ENCODE data around the gene MAML3. TPM values are rescaled to one million over a fixed set of nuclear protein-coding genes. Genes with fewer than 3 reads are reported as not detected.

MAML3 gene
- total and polyA plus RNA-seq, 3 experiments from 2014 or later = 0.44 to 0.57 (median 0.52) TPM

GRCh38 chr4:140144050-140144449 lies 9.9 kb downstream of the MAML3 start:
- POLR2A ChIA-PET = no interaction called here
- peaks cover 2 to 11% of the 10 kb centered on the region in 2 donors for H3K27me3 Mint-ChIP-seq

GRCh38 chr4:140141210-140141835 lies 12.7 kb downstream of the MAML3 start:
- H3K4me1 Mint-ChIP-seq = no peaks in the 10 kb centered on the region
- Histone ChIP-seq H3K36me3 (ENCODE audit: insufficient read depth, low read length) (no peaks in the 10 kb centered on the region), H3K9me3 (ENCODE audit: low read length) (no peaks in the 10 kb centered on the region), H3K4me3 (ENCODE audit: low read length) (no peak overlapping the region), H3K27ac (ENCODE audit: low read depth, low read length) (no peak overlapping the region), H3K4me1 (ENCODE audit: insufficient read depth, low read length) (peaks cover 7% of the 10 kb centered on the region), H3K27me3 (ENCODE audit: insufficient read depth, low read length, poor library complexity, severe bottlenecking) (no peaks in the 10 kb centered on the region)
- no peak overlapping the region for H3K4me3 Mint-ChIP-seq
- H3K27ac Mint-ChIP-seq = no peak overlapping the region
- POLR2A ChIA-PET = interaction anchor here (0.6 kb wide), 1 partner anchor 1096 kb away, joined by 5 read pairs; no protein-coding TSS in a partner anchor
- peaks cover 6 to 21% of the 10 kb centered on the region in 2 donors for H3K27me3 Mint-ChIP-seq
- CTCF ChIA-PET = no interaction called here
- no peak for DNase-seq
- H3K36me3 Mint-ChIP-seq = no peaks in the 10 kb centered on the region
- no peaks in the 10 kb centered on the region for H3K9me3 Mint-ChIP-seq

More at GRCh38 chr4:140144050-140144449, 9.9 kb downstream of the MAML3 start:
- no peak for DNase-seq
- Histone ChIP-seq H3K27me3 (ENCODE audit: insufficient read depth, low read length, poor library complexity, severe bottlenecking) (no peaks in the 10 kb centered on the region), H3K4me3 (ENCODE audit: low read length) (no peak overlapping the region), H3K36me3 (ENCODE audit: insufficient read depth, low read length) (no peaks in the 10 kb centered on the region), H3K27ac (ENCODE audit: low read depth, low read length) (no peak overlapping the region), H3K9me3 (ENCODE audit: low read length) (no peaks in the 10 kb centered on the region), H3K4me1 (ENCODE audit: insufficient read depth, low read length) (peaks cover 7% of the 10 kb centered on the region)
- Mint-ChIP-seq H3K4me1 (peaks cover 0 to 3% (median 0%) of the 10 kb centered on the region in 3 donors), H3K9me3 (no peaks in the 10 kb centered on the region), H3K4me3 (no peak overlapping the region), H3K36me3 (no peaks in the 10 kb centered on the region), H3K27ac (no peak overlapping the region)
- CTCF ChIA-PET = no interaction called here

GRCh38 chr4:140140566-140140965 lies 13.4 kb downstream of the MAML3 start:
- ChIA-PET CTCF (interaction anchor here (1.6 kb wide), 1 partner anchor 17 kb away, joined by 3 read pairs; no protein-coding TSS in a partner anchor), POLR2A (interaction anchor here (0.6 kb wide), 1 partner anchor 1096 kb away, joined by 5 read pairs; no protein-coding TSS in a partner anchor)
- no peak overlapping the region for H3K4me3 Mint-ChIP-seq
- peak overlapping the region in 1 of 8 donors; percentile 56 for H3K27ac Mint-ChIP-seq
- Histone ChIP-seq H3K9me3 (ENCODE audit: low read length) (no peaks in the 10 kb centered on the region), H3K36me3 (ENCODE audit: insufficient read depth, low read length) (no peaks in the 10 kb centered on the region), H3K4me1 (ENCODE audit: insufficient read depth, low read length) (peaks cover 7% of the 10 kb centered on the region), H3K27ac (ENCODE audit: low read depth, low read length) (no peak overlapping the region), H3K4me3 (ENCODE audit: low read length) (no peak overlapping the region), H3K27me3 (ENCODE audit: insufficient read depth, low read length, poor library complexity, severe bottlenecking) (no peaks in the 10 kb centered on the region)
- no peaks in the 10 kb centered on the region for H3K4me1 Mint-ChIP-seq
- H3K36me3 Mint-ChIP-seq = no peaks in the 10 kb centered on the region
- DNase-seq = no peak
- no peaks in the 10 kb centered on the region for H3K9me3 Mint-ChIP-seq
- H3K27me3 Mint-ChIP-seq = peaks cover 8 to 21% of the 10 kb centered on the region in 2 donors

- H3K4me3 Mint-ChIP-seq = no peak overlapping the region
- no peak overlapping the region for H3K27ac ChIP-seq (ENCODE audit: low read depth, low read length)
- H3K4me1 ChIP-seq (ENCODE audit: insufficient read depth, low read length) = peaks cover 7% of the 10 kb centered on the region
- H3K4me3 ChIP-seq (ENCODE audit: low read length) = no peak overlapping the region
- H3K9me3 ChIP-seq (ENCODE audit: low read length) = no peaks in the 10 kb centered on the region
- no peaks in the 10 kb centered on the region for H3K27me3 ChIP-seq (ENCODE audit: insufficient read depth, low read length, poor library complexity, severe bottlenecking)
- H3K9me3 Mint-ChIP-seq = no peaks in the 10 kb centered on the region
- H3K4me1 Mint-ChIP-seq = no peaks in the 10 kb centered on the region
- no peak for DNase-seq
- no peaks in the 10 kb centered on the region for H3K36me3 ChIP-seq (ENCODE audit: insufficient read depth, low read length)
- ChIA-PET POLR2A (no interaction called here), CTCF (no interaction called here)
- peaks cover 15 to 29% of the 10 kb centered on the region in 2 donors for H3K27me3 Mint-ChIP-seq
- no peak overlapping the region for H3K27ac Mint-ChIP-seq
- H3K36me3 Mint-ChIP-seq = no peaks in the 10 kb centered on the region
These were observed 15.6 kb downstream of the MAML3 start for GRCh38 chr4:140138428-140138827.

DNA sequence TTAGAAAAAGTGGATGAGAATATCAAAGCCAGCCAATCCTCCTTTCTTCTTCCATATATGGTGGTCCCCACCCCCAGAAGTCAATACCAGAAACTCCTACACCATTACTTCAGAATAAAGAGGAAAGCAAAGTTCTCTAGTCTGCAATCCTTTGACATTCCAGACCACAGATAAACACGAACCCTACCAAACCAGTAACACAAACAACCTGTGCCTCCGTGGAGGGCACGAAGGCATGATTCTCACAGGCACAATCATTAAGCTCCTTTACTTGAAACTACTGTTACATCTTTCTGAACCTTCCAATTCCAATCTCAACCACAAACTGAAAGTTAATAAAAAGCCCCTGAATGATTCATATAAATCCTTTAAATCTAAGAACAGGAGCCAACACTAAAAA lies 16.3 kb downstream of the MAML3 start:
- POLR2A ChIA-PET = no interaction called here
- Mint-ChIP-seq H3K9me3 (no peaks in the 10 kb centered on the region), H3K27me3 (peaks cover 13 to 31% of the 10 kb centered on the region in 2 donors), H3K4me1 (peaks cover 0 to 1% (median 0%) of the 10 kb centered on the region in 3 donors), H3K36me3 (no peaks in the 10 kb centered on the region), H3K27ac (no peak overlapping the region), H3K4me3 (no peak overlapping the region)
- Histone ChIP-seq H3K27me3 (ENCODE audit: insufficient read depth, low read length, poor library complexity, severe bottlenecking) (no peaks in the 10 kb centered on the region), H3K4me1 (ENCODE audit: insufficient read depth, low read length) (peaks cover 2% of the 10 kb centered on the region), H3K36me3 (ENCODE audit: insufficient read depth, low read length) (no peaks in the 10 kb centered on the region), H3K4me3 (ENCODE audit: low read length) (no peak overlapping the region), H3K9me3 (ENCODE audit: low read length) (no peaks in the 10 kb centered on the region), H3K27ac (ENCODE audit: low read depth, low read length) (no peak overlapping the region)
- CTCF ChIA-PET = no interaction called here
- DNase-seq = no peak

GRCh38 chr4:140136509-140136908 lies 17.5 kb downstream of the MAML3 start:
- Histone ChIP-seq H3K9me3 (ENCODE audit: low read length) (no peaks in the 10 kb centered on the region), H3K4me3 (ENCODE audit: low read length) (no peak overlapping the region), H3K27ac (ENCODE audit: low read depth, low read length) (no peak overlapping the region), H3K27me3 (ENCODE audit: insufficient read depth, low read length, poor library complexity, severe bottlenecking) (no peaks in the 10 kb centered on the region), H3K4me1 (ENCODE audit: insufficient read depth, low read length) (no peaks in the 10 kb centered on the region), H3K36me3 (ENCODE audit: insufficient read depth, low read length) (no peaks in the 10 kb centered on the region)
- ChIA-PET CTCF (no interaction called here), POLR2A (no interaction called here)
- Mint-ChIP-seq H3K27ac (no peak overlapping the region), H3K36me3 (no peaks in the 10 kb centered on the region), H3K27me3 (peaks cover 13 to 39% of the 10 kb centered on the region in 2 donors), H3K9me3 (no peaks in the 10 kb centered on the region), H3K4me3 (no peak overlapping the region), H3K4me1 (peaks cover 0 to 7% (median 0%) of the 10 kb centered on the region in 3 donors)
- no peak for DNase-seq

DNA sequence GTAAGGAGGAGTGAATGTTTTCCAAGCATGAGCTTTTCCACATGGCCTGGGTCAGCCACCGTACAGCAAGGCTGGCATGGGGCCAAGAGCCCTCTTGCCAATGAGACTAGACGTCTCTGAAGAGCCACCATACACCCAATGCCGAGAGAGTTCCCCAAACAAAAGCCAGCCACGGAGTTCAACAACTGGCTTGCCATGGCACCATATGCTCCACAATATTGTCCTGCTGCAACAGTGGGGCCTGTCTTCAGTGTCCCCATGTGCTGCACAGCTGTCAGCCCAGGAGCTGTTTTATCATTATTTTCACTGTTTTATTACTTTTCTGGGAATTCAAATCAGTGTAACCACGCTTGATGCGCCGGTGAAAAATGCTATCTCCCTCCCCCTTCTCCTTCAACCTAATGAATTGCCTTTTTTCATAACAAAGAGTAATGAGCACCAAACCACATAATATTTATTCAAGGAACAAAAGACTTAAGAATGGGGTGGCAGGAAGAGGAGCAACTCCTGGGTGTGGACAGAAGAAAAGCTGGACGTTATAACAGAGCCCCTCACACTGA lies 18.4 kb downstream of the MAML3 start:
- H3K4me3 ChIP-seq (ENCODE audit: low read length) = no peak overlapping the region
- Mint-ChIP-seq H3K27me3 (peaks cover 13 to 39% of the 10 kb centered on the region in 2 donors), H3K4me3 (no peak overlapping the region), H3K9me3 (no peaks in the 10 kb centered on the region), H3K4me1 (peaks cover 0 to 7% (median 0%) of the 10 kb centered on the region in 3 donors), H3K36me3 (no peaks in the 10 kb centered on the region), H3K27ac (peak overlapping the region in 1 of 8 donors; percentile 42)
- no peaks in the 10 kb centered on the region for H3K36me3 ChIP-seq (ENCODE audit: insufficient read depth, low read length)
- CTCF ChIA-PET = no interaction called here
- H3K27ac ChIP-seq (ENCODE audit: low read depth, low read length) = no peak overlapping the region
- no peaks in the 10 kb centered on the region for H3K27me3 ChIP-seq (ENCODE audit: insufficient read depth, low read length, poor library complexity, severe bottlenecking)
- H3K9me3 ChIP-seq (ENCODE audit: low read length) = no peaks in the 10 kb centered on the region
- no peaks in the 10 kb centered on the region for H3K4me1 ChIP-seq (ENCODE audit: insufficient read depth, low read length)
- DNase-seq = no peak
- POLR2A ChIA-PET = no interaction called here

DNA sequence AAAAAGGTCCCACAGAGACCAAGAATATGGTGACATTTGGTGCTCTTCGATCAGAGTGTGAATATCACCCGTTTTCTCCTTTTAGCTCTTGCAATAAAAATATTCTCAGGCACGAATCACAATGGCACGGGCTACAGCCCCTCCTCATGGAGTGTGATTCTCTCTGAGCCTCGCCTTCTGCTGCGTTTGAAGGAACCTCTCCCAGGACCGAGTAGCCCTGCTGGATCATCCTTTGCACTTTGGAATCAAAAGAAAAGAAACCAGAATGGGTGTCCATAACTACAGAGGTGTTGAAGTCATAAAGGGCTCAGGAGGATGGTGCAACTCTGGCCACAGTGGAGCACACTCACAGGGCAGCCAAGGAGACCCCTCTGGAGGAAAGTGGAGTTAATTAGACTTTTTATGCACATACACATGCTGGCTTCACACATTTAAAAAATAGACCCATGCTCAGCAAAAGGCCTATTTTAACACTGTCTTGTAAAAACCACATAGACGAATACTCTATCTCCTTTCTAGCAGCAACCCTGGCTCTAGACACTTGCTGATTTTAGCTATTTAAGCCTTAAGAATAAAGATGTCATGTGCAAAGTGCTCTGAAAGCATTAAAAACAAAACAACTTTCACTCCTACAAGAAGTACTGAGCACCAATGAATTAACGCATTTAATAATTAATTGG lies 19.1 kb downstream of the MAML3 start:
- no peaks in the 10 kb centered on the region for H3K9me3 Mint-ChIP-seq
- POLR2A ChIA-PET = no interaction called here

More for the DNA sequence above, 19.1 kb downstream of the MAML3 start:
- no peak for DNase-seq
- Histone ChIP-seq H3K4me3 (ENCODE audit: low read length) (no peak overlapping the region), H3K27me3 (ENCODE audit: insufficient read depth, low read length, poor library complexity, severe bottlenecking) (no peaks in the 10 kb centered on the region), H3K27ac (ENCODE audit: low read depth, low read length) (no peak overlapping the region), H3K36me3 (ENCODE audit: insufficient read depth, low read length) (no peaks in the 10 kb centered on the region), H3K9me3 (ENCODE audit: low read length) (no peaks in the 10 kb centered on the region), H3K4me1 (ENCODE audit: insufficient read depth, low read length) (no peaks in the 10 kb centered on the region)
- peaks cover 13 to 37% of the 10 kb centered on the region in 2 donors for H3K27me3 Mint-ChIP-seq
- H3K4me1 Mint-ChIP-seq = peaks cover 0 to 7% (median 0%) of the 10 kb centered on the region in 3 donors
- H3K27ac Mint-ChIP-seq = no peak overlapping the region
- no peaks in the 10 kb centered on the region for H3K36me3 Mint-ChIP-seq
- CTCF ChIA-PET = no interaction called here
- H3K4me3 Mint-ChIP-seq = no peak overlapping the region

Measured in CD8-positive, alpha-beta memory T cell (primary cell).